Posterior cingulate gyrus (tissue), 11 donors: ENCODE data around the gene BPIFB6.

ENCODE experiments used
- DNase-seq, 10 donors: peaks; one replicate each; pipeline versions ENCODE4 v3.0.0 to v3.0.0-alpha.2; 2020 to 2021; ENCODE audit warnings: mixed read lengths in 3 of 10
- intact Hi-C: fragments of 100-400 bp; cut with DNase I; formaldehyde crosslinking; loops from one replicate; pipeline ENCODE4 v1.15.1; 2023

The BPIFB6 gene

DNA sequence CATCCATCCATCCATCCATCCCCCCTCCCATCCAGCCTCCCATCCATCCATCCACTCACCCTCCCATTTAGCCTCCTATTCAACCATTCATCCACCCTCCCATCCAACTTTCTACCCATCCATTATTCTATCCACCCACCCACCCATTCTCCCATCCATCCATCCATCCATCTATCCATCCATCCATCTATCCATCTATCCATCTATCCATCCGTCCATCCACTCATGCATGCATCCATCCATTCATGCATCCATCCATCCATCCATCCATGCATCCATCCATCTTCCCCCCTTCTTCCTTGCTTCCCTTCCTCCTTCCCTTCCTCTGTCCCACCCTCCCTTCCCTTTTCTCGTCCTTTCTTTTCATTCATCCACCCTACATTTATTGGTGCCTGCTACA is 43.2 kb downstream of the BPIFB6 start:
- intact Hi-C loops = loop anchor here (5.0 kb wide), 1 partner anchor 172 kb away; no protein-coding TSS in a partner anchor

DNA sequence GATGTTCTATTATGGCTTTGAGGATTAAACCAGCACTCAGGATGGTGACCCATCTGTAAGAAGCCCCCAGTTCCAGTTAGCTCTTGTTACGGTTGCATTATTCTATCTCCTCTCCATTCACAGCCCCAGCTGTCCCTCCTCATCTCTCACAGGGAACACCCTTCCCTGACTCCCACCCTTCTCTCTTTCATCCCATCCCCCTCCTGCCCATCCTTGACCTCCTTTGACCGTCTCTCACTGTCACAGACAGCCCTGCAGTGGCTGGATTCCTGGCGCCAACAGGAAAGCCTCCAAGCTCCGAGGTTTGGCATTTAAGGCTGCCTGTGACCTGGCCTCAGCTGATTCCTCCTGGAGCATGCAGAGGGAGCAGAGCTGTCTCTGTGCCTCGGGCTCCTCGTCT is 43.8 kb downstream of the BPIFB6 start:
- intact Hi-C loops = loop anchor here (5.0 kb wide), 1 partner anchor 173 kb away; no protein-coding TSS in a partner anchor
- DNase-seq = no peak

More for the DNA sequence above, 43.2 kb downstream of the BPIFB6 start:
- DNase-seq = no peak

DNA sequence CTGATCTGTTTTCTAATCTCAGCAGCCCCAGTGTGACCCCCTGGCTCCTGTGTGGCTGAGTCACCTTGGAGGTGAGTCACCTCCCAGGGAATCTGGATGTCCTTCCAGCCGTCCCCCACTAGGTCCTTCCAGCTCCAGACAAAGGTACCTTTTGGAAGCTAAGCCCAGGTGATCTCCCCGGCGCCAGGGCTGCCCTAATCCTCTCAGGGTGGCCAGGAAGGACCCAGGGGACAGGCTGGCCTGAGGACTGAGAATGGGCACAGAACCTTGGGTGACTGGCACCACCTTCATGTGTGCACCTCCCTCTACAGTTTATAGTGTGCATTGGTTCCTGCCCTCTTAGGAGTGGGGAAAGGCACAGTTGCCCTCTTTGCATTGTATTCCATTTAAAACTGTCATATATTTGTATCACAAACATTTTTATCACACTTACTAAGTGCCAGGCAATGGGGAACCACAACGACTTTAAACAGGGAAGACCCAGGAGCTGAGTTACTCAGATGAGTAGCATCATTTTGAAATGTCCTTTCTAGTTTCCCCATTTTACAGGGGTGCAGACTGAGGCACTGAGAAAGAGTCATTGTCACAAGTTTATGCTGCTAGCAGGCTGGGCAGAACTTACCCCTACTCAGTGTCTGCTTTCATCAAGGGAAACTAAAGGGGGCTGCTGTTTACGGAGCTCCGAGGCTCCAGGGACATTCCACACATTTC is 45.4 kb downstream of the BPIFB6 start:
- peak in 2 of 10 donors; percentile 35 to 78 for DNase-seq
- intact Hi-C loops = loop anchor here (5.0 kb wide), 1 partner anchor 175 kb away; no protein-coding TSS in a partner anchor

DNA sequence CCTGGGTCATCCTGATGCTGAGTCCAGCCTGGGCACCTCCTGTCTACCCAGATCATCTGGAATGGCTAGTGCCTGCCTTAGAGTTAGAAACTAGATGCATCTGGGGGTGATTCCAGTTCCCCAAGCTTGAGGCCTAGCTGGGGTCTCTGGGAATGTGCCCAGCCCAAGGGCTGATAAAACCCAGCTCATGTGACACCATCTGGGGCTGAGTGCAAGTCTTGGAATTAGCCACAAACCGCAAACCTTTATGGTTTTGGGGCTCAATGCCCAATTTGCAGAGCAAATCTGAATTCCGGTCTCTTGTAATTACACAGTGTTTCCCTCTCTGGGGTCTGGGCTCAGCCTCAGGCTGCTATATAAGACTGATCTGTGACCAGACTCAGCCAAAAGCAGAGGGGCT is 47.8 kb downstream of the BPIFB6 start, which contains the start of gene BPIFB4:
TSS of gene BPIFB4 (plus strand) at position 385 of the 400 bp plus-strand sequence. CDS start 1,884 bp downstream, outside the sequence.
- intact Hi-C loops = loop anchor here (5.0 kb wide), 1 partner anchor 177 kb away; no protein-coding TSS in a partner anchor
- DNase-seq = peak in 1 of 10 donors; percentile 51

DNA sequence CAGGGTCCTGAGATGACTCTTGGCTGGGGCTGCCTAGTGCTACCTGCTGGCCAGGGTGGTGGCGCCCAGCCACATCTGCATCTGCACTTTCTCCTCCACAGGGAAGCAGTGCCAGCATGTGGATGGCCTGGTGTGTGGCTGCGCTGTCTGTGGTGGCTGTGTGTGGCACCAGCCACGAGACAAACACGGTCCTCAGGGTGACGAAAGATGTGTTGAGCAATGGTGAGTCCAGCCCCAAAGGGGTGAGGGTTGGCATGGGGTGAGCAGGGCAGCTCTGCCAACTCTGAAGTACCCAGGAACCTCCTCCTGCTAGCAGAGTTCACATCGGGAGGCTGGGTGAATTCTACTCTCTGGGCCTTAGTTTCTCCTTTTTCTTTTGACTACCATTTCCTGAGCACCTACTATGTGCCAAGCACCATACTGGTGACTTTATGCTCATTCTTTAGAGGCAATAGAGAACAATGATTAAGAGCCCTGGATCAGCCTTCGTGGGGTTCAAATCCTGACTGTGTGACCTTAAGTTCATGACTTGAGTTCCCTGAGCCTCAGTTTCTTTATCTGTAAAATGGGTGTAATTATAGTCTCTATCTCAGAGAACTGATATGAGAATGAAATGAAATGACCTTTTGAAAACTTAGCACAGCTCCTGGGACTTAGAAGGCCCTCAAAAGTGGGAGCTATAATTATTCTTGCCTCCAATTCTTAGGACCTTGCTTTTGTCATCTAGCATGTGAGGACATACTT is 50.1 kb downstream of the BPIFB6 start:
- intact Hi-C loops = no loop called here

DNA sequence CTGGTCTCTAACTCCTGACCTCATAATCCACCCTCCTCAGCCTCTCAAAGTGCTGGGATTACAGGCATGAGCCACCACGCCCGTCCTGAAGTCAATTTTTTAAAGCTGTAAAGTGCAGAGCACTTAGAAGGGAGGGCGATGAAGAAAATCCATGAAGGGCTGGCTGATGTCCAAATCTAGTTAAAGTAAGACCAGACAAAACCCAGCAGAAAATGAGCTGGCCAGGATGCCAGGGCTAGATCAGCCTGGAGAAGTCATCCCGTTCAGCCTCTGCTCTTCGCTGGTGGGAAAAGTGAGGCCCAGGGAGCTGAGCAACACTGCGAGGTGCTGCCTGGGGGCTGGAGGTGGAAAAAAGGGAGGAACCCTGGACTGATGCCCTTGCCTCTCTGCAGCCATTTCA is 51.1 kb downstream of the BPIFB6 start:
- intact Hi-C loops = no loop called here
- DNase-seq = no peak

More for the DNA sequence above, 50.1 kb downstream of the BPIFB6 start:
- DNase-seq = no peak

DNA sequence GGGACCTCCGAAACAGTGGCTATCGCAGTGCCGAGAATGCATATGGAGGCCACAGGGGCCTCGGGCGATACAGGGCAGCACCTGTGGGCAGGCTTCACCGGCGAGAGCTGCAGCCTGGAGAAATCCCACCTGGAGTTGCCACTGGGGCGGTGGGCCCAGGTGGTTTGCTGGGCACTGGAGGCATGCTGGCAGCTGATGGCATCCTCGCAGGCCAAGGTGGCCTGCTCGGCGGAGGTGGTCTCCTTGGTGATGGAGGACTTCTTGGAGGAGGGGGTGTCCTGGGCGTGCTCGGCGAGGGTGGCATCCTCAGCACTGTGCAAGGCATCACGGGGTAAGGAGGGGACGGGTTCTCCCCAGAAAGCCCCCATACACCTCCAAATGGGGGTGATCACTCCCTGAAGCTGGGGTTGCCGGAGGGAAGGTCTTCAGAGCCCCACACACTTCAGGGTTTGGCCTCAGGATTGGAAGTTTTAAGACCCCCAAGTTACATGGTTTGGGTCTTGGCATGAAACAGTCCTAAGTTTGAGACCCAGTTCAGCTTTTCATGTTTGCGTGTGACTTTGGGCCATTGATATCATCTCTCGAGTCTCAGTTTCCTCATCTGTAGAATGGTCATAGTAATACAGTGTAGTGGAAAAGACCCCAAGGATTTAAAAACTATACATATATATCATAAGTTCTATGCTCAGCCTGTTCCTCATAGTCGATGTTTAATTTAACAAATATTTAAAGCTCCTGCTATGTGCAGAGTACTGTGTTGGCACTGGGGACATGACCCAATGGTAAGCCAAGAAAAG is 52.3 kb downstream of the BPIFB6 start:
- DNase-seq = peak in 2 of 10 donors; percentile 57 to 62
- intact Hi-C loops = no loop called here

DNA sequence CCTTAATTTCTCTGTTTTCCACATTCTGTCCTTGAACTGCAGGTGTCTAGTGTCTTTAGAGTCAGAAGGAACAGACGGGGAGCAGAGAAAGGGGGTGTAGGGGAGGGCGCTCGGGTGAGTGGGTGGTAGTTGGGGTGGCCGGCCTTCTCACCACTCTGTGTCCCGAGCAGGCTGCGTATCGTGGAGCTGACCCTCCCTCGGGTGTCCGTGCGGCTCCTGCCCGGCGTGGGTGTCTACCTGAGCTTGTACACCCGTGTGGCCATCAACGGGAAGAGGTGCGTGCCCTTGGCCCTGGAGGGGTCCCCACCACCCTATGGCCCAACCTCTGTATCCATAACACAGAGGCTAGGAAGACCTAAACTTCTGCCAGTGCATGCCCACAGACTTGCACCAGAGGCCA is 53.3 kb downstream of the BPIFB6 start:
- intact Hi-C loops = no loop called here
- DNase-seq = peak in 1 of 10 donors; percentile 57

DNA sequence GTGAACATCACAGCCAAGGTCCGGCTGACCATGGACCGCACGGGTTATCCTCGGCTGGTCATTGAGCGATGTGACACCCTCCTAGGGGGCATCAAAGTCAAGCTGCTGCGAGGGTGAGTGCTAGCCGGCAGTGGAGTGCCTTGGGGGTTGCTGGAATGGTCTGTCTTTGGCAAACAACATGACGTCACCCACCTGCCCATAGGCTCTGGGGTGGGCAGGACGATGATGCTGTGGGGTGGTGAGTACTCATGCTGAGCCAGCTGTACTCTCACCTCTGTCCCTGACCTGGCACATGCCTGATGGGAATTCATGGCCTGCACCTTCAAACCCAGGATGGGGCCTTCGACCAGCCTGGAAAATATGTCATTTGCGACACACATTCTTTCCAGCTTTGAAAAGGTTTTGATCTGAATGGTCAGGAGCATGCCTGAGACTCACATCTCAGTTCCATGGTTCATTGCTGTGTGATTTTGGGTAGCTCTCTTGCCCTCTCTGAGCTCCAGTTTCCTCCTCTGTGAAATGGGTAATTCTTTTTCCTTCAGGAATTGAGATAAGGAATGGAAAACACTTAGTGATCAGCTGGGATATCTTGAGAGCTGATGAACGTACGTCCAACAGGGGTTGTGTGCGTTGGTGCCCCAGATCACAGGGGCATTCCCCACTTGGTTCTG is 54.7 kb downstream of the BPIFB6 start:
- DNase-seq = peak in 1 of 10 donors; percentile 46
- intact Hi-C loops = no loop called here

DNA sequence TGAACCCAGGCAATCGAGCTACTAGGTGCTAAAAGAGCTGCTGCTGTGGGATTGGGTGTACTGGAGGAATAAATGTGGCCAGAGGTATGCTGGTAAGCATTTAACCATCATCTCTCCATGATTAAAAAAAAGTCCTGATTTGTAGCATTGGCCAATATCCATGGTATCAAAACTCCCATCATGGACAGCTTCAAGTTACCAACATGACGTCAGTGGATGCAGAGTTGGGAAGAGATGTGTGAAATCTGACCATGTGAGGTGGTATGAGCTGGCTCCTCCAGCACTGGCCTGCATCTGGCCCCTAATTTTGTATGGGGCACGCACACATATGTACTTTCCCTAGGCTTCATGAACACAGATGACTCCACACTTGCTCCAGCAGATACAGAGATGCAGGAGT is 59.7 kb downstream of the BPIFB6 start:
- no peak for DNase-seq
- intact Hi-C loops = no loop called here

DNA sequence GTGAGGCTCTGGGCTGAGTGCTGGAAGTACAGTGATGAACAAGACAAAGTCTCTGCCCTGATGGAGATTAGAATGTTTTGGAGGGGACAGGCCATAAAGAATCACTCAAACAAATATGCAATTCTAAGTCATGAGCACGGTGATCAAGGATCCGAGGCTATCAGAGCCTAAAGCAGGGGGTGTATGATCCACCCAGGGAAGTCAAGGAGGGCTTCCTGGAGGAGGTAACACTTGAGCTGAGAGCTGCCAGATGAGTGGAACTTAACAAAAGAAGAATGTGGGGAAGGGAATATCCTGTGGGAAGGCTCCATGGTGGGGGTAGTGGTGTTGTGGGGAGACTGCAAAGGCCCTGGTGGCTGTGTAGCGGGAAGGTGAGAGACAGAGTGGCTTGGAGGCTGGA is 60.2 kb downstream of the BPIFB6 start:
- DNase-seq = no peak

DNA sequence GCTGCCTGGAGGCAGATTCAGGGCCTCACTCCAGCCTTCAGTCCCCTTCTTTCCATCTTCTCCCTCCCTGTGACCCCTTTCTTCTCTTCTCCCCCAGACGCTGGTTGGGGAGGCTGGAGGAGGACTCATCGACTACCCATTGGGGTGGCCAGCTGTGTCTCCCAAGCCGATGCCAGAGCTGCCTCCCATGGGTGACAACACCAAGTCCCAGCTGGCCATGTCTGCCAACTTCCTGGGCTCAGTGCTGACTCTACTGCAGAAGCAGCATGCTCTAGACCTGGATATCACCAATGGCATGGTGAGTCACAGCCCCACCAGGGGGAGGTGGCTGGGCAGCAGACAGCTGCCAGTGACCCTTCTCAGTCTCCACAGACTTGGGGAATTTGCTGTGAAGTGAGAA is 60.9 kb downstream of the BPIFB6 start:
- intact Hi-C loops = no loop called here
- DNase-seq = no peak

More for the DNA sequence above, 60.2 kb downstream of the BPIFB6 start:
- intact Hi-C loops = no loop called here

DNA sequence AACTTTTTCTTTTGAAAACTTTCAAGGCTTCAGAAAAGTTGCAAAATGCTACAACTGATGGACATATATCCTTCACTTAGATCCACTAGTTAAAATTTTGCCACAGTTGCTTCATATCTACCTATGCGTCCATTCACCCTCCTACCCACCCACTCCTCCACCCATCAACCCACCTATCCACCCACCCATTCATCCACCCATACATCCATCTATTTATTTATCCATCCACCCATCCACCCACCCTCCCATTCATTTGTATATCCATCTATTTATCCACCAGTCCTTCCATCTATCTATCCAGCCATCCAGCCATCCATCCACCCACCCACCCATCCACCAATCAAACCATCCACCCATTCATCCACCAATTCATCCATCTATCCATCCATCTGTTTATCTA is 61.6 kb downstream of the BPIFB6 start:
- DNase-seq = no peak
- intact Hi-C loops = no loop called here

DNA sequence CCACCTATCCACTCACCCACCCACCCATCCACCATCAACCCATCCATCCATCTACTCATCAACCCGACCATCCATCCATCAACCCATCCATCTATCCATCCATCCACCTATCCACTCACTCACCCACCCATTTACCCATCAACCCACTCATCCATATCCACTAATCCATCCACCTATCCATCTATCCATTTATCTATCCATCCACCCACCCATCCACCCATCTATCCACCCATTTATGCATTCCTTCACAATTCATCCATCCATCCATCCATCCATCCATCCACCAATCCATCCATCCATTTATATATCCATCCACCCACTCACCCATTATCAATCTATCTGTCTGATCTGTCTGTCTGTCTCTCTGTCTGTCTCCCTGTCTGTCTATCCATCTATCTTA is 62.1 kb downstream of the BPIFB6 start:
- no peak for DNase-seq
- intact Hi-C loops = no loop called here
